Mononuclear cell (primary cell): ENCODE data around the gene CXCR4. TPM values are rescaled to one million over a fixed set of nuclear protein-coding genes. Genes with fewer than 3 reads are reported as not detected.

ENCODE experiments used
- H3K27me3 ChIP-seq: 2 replicates; pipeline ENCODE4 v1.6.0; 2011; ENCODE audit warnings: low read length, control low read depth; ENCODE audit not compliant: insufficient read depth
- H3K4me1 ChIP-seq: 2 replicates; pipeline ENCODE4 v1.5.1; 2011; ENCODE audit warnings: mild to moderate bottlenecking, low read length, control low read depth; ENCODE audit not compliant: insufficient read depth
- H3K4me3 ChIP-seq: 2 replicates; pipeline ENCODE4 v1.5.1; 2011; ENCODE audit warnings: mild to moderate bottlenecking, low read length, moderate library complexity
- H3K9me3 ChIP-seq: 2 replicates; pipeline ENCODE4 v1.5.1; 2011; ENCODE audit warnings: low read depth, mild to moderate bottlenecking, control low read depth, low read length
- total RNA-seq: library from RNA; depleted of rRNA; stranded (reverse); fragments of >200 nt; gene quantifications from one replicate; pipeline ENCODE4 v1.2.3, GENCODE V29; 2012

The CXCR4 gene
- total RNA-seq, 1 donor: 1,915 TPM

DNA sequence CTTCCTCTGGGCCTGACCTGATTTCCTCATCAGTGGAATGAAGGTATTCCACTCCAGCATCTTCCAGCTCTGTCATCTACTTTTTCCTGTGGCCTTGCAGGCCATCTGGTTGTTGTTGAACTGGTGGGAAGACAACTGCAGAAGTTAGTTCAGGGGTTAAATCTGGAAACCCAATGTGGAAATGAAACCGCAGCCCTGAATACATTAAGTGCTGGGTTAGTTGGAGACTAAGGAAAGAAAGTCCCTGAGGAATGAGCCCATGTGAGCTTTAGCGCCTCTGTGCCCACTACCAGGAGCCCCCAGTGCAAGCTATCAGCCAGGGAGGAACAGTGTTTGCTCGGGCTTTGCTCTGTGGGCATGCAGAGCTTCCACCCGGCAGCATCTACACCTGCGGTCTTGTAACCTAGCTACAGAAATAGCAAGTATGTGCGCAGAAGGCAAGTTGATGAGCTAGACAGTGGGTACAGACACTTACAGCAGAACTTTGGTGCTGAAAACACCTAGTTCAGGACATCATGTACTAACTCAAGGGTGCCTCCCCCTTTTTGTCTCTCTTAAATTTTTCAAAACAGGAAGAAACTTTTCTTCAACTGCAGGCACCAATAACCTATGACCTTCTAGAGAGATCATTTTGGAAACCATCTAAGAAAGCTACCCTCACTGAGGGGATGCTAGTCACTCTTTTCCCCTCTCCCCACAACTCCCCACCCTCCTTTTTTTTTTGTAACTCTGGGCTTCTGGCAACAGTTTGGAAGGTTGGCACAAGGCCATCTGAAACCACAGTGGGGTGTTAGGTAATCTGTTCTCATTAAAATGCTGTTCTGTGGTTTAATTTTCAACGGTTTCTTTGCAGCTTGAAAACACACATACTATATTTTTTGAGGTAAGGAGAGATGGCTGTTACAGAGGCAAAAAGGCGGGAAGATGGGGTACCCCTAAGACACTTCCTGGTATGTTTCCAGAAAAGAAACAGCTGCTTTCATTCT, 18.3 kb upstream of the CXCR4 start:
- Histone ChIP-seq H3K4me1 (peaks cover 100% of the 10 kb centered on the region), H3K9me3 (no peaks in the 10 kb centered on the region), H3K27me3 (no peaks in the 10 kb centered on the region), H3K4me3 (no peak overlapping the region)

GRCh38 chr2:136135462-136135861, 17.5 kb upstream of the CXCR4 start:
- Histone ChIP-seq H3K4me1 (peaks cover 100% of the 10 kb centered on the region), H3K4me3 (no peak overlapping the region), H3K27me3 (no peaks in the 10 kb centered on the region), H3K9me3 (no peaks in the 10 kb centered on the region)

GRCh38 chr2:136134126-136134525, 16.2 kb upstream of the CXCR4 start:
- no peaks in the 10 kb centered on the region for H3K27me3 ChIP-seq
- H3K4me1 ChIP-seq: peaks cover 100% of the 10 kb centered on the region
- H3K9me3 ChIP-seq: no peaks in the 10 kb centered on the region
- no peak overlapping the region for H3K4me3 ChIP-seq

- Histone ChIP-seq H3K27me3 (no peaks in the 10 kb centered on the region), H3K4me1 (peaks cover 100% of the 10 kb centered on the region), H3K9me3 (no peaks in the 10 kb centered on the region), H3K4me3 (no peak overlapping the region)
Measured at GRCh38 chr2:136133586-136133985, 15.6 kb upstream of the CXCR4 start.

DNA sequence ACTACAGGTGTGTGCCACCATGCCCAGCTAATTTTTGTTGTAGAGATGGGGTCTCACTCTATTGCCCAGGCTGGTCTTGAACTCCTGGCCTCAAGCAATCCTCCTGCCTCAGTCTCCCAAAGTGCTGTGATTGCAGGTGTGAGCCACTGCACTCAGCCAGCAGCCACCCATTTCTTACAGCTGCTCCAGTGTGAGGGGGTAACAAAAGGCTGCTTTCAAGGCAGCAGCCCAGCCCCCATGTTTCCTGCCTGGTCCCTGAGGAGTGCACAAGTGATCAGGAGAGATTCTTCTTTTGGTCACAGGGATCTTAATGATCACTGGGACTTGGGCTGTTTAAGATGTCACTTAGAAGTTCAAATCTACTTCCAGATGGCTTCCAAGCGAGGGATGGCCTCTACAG, 15.2 kb upstream of the CXCR4 start:
- H3K27me3 ChIP-seq: no peaks in the 10 kb centered on the region
- no peak overlapping the region for H3K4me3 ChIP-seq
- no peaks in the 10 kb centered on the region for H3K9me3 ChIP-seq
- H3K4me1 ChIP-seq: peaks cover 100% of the 10 kb centered on the region

- H3K9me3 ChIP-seq: no peaks in the 10 kb centered on the region
- peaks cover 100% of the 10 kb centered on the region for H3K4me1 ChIP-seq
- no peak overlapping the region for H3K4me3 ChIP-seq
- H3K27me3 ChIP-seq: no peaks in the 10 kb centered on the region
Measured at GRCh38 chr2:136132825-136133155, 14.8 kb upstream of the CXCR4 start.

GRCh38 chr2:136131961-136132824, 14.2 kb upstream of the CXCR4 start:
- H3K4me1 ChIP-seq: peaks cover 100% of the 10 kb centered on the region
- H3K9me3 ChIP-seq: no peaks in the 10 kb centered on the region
- H3K4me3 ChIP-seq: no peak overlapping the region
- H3K27me3 ChIP-seq: no peaks in the 10 kb centered on the region

- Histone ChIP-seq H3K27me3 (no peaks in the 10 kb centered on the region), H3K4me3 (no peak overlapping the region), H3K9me3 (no peaks in the 10 kb centered on the region), H3K4me1 (peaks cover 100% of the 10 kb centered on the region)
Measured at GRCh38 chr2:136131484-136131960, 13.6 kb upstream of the CXCR4 start.

GRCh38 chr2:136130511-136130910, 12.6 kb upstream of the CXCR4 start:
- H3K4me3 ChIP-seq: no peak overlapping the region
- H3K27me3 ChIP-seq: no peaks in the 10 kb centered on the region
- H3K4me1 ChIP-seq: peaks cover 100% of the 10 kb centered on the region
- H3K9me3 ChIP-seq: no peaks in the 10 kb centered on the region

- Histone ChIP-seq H3K9me3 (no peaks in the 10 kb centered on the region), H3K27me3 (no peaks in the 10 kb centered on the region), H3K4me3 (no peak overlapping the region), H3K4me1 (peaks cover 100% of the 10 kb centered on the region)
Measured at GRCh38 chr2:136130045-136130444, 12.1 kb upstream of the CXCR4 start.

GRCh38 chr2:136129601-136130000, 11.7 kb upstream of the CXCR4 start:
- Histone ChIP-seq H3K4me3 (no peak overlapping the region), H3K27me3 (no peaks in the 10 kb centered on the region), H3K4me1 (peaks cover 100% of the 10 kb centered on the region), H3K9me3 (no peaks in the 10 kb centered on the region)

- Histone ChIP-seq H3K4me1 (peaks cover 100% of the 10 kb centered on the region), H3K4me3 (no peak overlapping the region), H3K9me3 (no peaks in the 10 kb centered on the region), H3K27me3 (no peaks in the 10 kb centered on the region)
Measured at GRCh38 chr2:136128905-136129304, 11.0 kb upstream of the CXCR4 start.

DNA sequence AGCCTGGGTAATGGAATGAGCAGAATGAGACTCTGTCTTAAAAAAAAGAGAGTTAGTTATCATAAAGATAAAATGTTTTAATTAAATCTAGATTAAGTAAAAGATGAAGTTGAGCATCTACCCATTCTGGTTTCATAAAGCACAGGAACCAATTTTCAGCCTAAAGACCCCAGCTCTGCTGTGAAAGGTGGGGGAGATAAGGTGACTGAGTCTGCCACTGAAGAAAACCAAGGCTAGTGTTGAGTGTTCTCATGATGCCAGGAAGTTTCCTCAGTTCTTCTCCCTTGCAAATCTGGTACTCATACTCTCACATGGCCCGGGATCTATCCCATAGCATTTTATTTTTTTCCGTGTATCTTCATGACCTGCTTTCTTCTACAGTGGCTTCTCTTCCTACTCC, 10.4 kb upstream of the CXCR4 start:
- Histone ChIP-seq H3K27me3 (no peaks in the 10 kb centered on the region), H3K9me3 (no peaks in the 10 kb centered on the region), H3K4me1 (peaks cover 100% of the 10 kb centered on the region), H3K4me3 (no peak overlapping the region)

GRCh38 chr2:136127356-136127755, 9.4 kb upstream of the CXCR4 start:
- no peaks in the 10 kb centered on the region for H3K27me3 ChIP-seq
- peaks cover 100% of the 10 kb centered on the region for H3K4me1 ChIP-seq
- H3K4me3 ChIP-seq: no peak overlapping the region
- no peaks in the 10 kb centered on the region for H3K9me3 ChIP-seq

DNA sequence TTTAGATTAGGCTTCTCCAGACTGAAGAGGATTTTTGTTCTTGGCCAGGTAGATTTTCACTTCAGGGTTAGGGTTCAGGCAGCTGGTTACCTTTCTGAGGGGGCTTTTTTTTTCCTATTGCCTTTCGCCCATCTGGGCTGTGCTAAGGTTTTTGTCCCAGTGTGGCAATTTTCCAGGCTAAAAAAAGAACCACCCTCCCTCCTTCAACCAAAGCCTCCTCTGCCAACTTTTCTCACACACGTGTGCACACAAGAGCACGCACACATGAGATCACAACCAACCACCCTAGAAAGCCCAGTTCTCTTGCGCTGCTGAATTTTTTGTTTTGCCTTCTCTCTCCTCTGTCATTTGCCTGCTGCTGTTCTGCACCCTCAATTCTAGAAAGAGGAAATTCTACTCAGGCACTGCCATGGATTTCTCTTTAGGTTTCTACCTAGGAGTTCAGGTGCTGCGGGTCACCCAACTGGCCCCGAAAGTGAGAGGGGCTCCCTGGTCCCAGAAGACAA, 8.5 kb upstream of the CXCR4 start:
- Histone ChIP-seq H3K9me3 (no peaks in the 10 kb centered on the region), H3K4me3 (no peak overlapping the region), H3K27me3 (no peaks in the 10 kb centered on the region), H3K4me1 (peaks cover 100% of the 10 kb centered on the region)
